GM18498 (cell line): ENCODE measurements around the gene KRTAP12-3.
"Not testable (repeated sequence)": the region's sequence is repeated elsewhere in the genome, so short reads cannot be mapped to it uniquely, and the experiment has no call there.

Source experiments
- ATAC-seq: cut with Tn5 transposase; IDR thresholded peaks from one replicate; pipeline ENCODE4 v1.9.1; 2021; ENCODE audit warnings: mild to moderate bottlenecking, moderate library complexity; ENCODE audit not compliant: unreplicated experiment

Gene KRTAP12-3

GRCh38 chr21:44657635-44658540 lies at the start of gene KRTAP12-3:
Gene KRTAP12-3, plus strand, starts transcription at chr21:44657932. Its CDS starts 48 bp downstream, at chr21:44657980.
- ATAC-seq, result no peak

DNA sequence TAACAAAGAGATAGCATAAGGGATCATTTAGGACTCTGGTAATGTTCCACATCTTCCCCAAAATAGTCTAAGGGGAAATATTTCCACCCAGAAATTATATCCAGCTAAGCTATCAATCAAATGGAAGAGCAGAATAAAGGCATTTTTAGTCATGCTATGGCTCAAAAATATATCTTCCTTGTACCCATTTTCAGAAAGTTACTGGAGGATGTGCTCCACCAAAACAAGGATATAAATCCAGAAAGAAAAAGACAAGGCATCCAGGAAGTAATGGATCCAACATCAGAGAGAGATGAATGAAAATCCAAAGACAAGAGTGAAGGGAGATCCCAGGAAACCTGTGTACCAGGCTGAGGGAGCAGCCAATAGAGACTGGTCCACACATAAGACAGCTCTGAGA lies 48.5 kb upstream of the KRTAP12-3 start:
- ATAC-seq, result no peak

- not testable (repeated sequence) for ATAC-seq
Measured at GRCh38 chr21:44610157-44610843, 47.4 kb upstream of the KRTAP12-3 start.

DNA sequence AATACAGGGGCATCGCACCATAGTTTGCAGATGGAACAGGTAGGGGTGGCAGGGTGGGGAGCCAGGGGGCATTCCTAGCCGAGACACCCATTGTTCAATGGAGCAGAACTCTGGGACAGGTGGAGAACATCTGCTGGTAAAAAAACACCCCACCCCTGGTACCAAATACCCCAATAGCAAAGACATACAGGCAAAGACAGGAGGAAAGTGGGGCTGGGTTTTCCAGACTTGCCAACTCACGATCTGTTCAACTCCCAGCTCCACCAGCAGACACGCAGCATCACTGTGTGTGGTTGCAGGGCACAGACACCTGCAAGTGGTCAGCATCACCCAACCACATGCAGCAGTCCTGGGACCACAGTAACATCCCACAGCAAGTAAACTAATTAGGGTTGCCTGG lies 46.2 kb upstream of the KRTAP12-3 start:
- ATAC-seq, result no peak

DNA sequence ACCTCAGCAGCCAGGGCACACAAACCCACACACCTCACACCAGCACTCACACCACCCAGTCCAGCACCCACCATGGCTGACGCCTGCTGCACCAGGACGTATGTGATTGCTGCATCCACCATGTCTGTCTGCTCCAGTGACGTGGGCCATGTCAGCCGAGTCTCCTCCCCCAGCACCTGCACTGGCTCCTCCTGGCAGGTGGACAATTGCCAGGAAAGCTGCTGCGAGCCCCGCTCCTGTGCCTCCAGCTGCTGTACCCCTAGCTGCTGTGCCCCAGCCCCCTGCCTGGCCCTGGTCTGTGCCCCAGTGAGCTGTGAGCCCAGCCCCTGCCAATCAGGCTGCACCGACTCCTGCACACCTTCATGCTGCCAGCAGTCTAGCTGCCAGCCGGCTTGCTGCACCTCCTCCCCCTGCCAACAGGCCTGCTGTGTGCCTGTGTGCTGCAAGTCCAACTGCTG lies 45.7 kb upstream of the KRTAP12-3 start, which contains the start of gene KRTAP10-8:
Gene KRTAP10-8, plus strand, starts transcription at position 51 of the 458 bp plus-strand sequence. Its CDS starts 22 bp downstream, at position 73.
- ATAC-seq, result no peak

DNA sequence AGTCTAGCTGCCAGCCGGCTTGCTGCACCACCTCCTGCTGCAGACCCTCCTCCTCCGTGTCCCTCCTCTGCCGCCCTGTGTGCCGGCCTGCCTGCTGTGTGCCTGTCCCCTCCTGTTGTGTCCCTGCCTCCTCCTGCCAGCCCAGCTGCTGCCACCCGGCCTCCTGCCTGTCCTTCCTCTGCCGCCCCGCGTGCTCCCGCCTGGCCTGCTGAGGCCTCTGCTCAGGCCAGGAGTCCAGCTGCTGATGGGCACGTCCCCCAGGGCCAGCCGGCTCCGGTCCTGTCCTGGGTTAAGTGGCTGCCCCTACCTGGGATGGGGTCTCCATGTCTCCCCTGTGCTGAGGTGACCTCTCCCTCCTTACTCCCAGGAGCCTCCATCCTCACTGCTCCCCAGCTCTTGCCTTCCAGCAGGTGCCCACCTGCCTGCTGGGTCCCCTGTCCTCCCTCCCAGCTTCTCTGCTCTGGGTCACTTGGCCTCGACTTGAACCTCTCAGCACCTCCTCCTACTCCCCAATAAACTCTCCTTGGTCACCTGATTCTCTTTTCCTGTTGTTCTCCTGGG lies 45.0 kb upstream of the KRTAP12-3 start:
- no peak for ATAC-seq

DNA sequence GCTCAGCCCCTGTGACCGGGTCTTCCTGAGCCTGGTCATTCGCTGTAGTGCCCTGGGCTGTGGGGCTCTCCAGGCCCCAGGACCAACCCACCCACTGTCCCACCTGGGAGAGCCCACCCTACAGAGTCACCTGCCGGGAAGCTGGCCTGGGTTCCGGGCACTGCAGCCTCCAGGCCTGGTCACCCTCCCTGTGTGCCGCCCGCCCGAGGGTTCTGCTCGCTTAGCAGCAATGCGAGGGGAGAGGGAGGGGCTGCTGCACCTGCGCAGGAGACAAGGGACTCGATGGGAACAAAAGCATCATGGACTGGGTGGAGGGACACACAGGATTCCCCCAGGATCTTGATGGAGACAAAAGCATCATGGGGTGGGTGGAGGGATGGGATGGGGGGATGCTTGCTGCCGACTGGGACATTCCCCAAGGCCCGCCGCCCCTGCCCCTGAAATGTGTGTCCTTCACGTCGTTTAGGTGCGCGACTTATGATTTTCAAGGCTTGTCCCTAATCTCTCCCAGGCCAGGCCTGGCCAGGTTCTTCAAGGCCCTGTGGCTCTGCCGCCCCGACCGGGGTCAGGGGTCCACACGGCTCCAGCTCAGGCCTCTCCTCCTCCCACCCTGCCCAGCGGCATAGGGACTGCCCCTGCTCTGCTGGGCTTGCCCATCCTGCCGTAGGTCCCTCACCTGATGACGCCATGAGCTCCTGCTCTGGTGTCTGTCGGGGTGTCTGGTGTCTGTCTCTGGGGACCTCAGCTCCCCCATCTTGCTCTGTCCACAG lies 44.2 kb upstream of the KRTAP12-3 start:
- ATAC-seq, result no peak

GRCh38 chr21:44614161-44614631 lies 43.5 kb upstream of the KRTAP12-3 start:
- ATAC-seq, result no peak

- ATAC-seq, result no peak
Measured at GRCh38 chr21:44614961-44615391, 42.8 kb upstream of the KRTAP12-3 start.

DNA sequence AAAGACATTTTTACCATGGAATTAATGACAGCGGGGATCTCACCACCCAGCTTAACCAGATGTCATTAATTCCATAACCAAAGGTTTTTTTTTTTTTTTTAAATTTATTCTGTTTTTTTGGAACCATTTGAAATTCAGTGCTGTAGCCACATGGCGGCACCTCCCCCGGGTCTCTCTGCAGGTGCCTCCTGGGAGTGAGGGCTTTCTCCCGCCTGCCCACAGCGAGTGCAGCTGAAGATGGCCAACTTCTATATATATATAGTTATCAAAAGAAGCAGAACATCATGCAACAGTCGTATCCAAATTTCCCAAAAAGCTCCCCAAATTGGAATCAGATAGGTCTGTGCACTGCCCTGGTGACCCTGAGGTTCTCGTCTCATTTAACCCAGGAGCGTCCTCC lies 42.3 kb upstream of the KRTAP12-3 start:
- no peak for ATAC-seq

DNA sequence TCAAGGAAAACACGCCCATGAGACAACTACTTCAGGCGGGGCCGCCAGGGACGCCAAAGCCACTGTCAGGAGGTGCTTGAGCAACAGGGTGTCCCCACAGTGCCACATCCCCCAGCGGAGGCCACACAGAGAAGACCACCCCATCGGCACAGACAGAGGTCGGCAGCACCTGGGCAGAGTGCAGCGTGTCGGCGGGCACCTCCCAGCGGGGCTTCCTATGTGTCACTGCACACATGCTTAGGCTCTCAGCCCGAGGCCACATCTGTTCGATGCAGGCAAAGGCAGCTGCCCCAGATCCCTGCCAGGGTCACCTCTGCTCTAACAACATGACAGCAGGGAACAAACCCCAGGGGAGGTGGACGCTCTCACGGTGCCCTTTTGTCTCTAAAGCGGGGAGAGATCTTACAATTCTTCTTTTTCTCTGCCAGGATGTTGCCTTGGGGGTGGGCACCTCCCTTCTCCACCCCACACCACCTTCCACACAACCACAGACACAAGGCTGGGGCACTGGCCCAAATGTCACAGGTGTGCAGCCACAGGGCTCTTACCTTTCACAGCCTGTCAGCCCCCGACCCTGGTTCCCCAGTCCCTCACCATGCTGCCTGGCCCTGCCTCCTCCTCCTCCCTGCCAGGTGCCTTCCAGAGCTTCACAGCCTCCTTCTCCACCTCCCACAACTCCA lies 41.7 kb upstream of the KRTAP12-3 start:
- ATAC-seq, result no peak

- no peak for ATAC-seq
Measured at GRCh38 chr21:44616591-44616926, 41.2 kb upstream of the KRTAP12-3 start.

GRCh38 chr21:44617071-44617501 lies 40.6 kb upstream of the KRTAP12-3 start:
- ATAC-seq, result no peak

GRCh38 chr21:44618504-44618903 lies 39.2 kb upstream of the KRTAP12-3 start:
- ATAC-seq, result no peak

GRCh38 chr21:44618909-44619308 lies 38.8 kb upstream of the KRTAP12-3 start:
- ATAC-seq, result no peak

DNA sequence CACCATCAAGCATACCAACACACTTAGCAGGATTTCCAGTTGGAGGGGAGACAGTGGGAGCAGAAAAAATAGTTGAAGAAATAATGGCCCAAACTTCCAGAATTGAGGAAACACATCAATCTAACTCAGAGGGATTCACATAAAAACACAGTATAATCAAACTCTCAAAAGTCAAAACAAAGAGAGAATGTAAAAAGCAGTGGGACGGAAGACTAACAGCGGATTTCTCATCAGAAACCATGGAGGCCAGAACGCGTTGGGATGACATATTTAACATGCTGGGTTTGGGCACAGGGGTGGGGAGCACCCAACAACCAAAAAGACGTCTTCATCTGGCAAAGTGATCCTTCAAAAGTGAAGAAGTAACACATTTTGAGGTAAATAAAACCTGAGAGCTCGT lies 37.8 kb upstream of the KRTAP12-3 start:
- ATAC-seq, result no peak

GRCh38 chr21:44623575-44623974 lies 34.2 kb upstream of the KRTAP12-3 start:
- no peak for ATAC-seq

DNA sequence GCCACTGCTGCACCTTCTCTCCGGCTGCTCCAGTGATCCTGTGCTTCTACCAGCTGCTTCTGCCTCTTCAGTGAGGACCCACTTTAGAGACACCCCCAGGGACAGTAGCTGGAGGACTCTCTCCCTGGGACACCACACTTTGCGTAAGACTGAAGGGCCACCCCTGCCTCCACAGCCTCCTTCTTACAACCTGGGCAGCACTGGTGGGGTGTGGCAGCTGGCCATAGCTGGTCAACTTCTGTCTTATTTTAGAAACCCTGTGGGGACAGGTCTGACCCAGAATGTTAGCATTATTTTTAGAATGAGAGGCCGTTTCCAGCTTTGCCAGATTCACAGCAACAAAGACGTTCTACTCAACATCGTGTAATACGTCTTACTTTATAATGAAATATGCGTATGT lies 32.0 kb upstream of the KRTAP12-3 start:
- ATAC-seq, result no peak

DNA sequence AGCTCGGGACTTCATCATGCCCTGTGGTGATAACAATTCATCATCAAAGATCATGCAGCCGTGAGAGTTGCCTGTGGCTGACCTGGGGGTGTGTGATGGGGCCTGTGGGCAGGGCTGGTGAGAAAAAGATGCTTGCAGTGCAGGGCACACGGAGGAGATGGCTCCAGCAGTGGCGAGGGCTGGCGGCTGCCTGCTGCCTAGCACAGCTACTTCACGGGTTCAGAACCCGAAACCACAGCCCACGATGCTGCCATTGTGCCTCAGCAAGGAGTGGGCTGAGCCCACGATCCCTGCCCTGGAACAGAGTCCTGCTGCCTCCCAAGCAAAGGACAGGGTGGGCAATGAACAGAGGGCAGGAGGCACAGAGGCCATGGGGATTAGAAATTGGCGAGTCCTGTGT lies 31.5 kb upstream of the KRTAP12-3 start:
- ATAC-seq, result no peak

DNA sequence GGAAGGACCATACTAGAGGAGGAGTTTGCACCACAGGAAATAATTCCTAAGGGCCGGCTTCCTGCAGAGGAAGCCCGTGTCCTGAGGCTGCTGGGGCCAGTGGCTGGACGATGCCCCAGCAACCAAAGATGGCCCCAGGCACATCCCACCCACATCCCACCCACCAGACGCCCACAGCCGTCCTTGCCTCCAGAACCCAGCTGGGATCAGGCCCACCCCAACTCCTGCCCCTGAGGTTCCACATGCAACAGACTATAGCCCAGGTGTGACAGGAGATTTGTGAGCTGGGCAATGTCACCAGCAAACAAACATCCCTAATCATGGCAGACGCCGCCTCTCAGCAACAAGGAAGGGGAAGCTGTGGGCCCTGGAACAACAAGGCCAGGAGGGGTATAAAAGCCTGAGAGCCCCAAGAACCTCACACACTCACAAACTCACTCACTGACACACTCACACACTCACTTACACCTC lies 31.0 kb upstream of the KRTAP12-3 start, which contains the start of gene KRTAP10-9:
Gene KRTAP10-9, plus strand, starts transcription at position 421 of the 471 bp plus-strand sequence. CDS start 79 bp downstream, outside the sequence.
- no peak for ATAC-seq
